Activated naive CD4-positive, alpha-beta T cell treated with Interleukin-2 at 50 U/mL for 16 hours (primary cell): ENCODE data around the gene RBM20.
"Not testable (repeated sequence)": the region's sequence is repeated elsewhere in the genome, so short reads cannot be mapped to it uniquely, and the experiment has no call there.

Experiments
- DNase-seq: peaks from one replicate; pipeline ENCODE4 v3.0.0-alpha.2; 2020

RBM20 gene

DNA sequence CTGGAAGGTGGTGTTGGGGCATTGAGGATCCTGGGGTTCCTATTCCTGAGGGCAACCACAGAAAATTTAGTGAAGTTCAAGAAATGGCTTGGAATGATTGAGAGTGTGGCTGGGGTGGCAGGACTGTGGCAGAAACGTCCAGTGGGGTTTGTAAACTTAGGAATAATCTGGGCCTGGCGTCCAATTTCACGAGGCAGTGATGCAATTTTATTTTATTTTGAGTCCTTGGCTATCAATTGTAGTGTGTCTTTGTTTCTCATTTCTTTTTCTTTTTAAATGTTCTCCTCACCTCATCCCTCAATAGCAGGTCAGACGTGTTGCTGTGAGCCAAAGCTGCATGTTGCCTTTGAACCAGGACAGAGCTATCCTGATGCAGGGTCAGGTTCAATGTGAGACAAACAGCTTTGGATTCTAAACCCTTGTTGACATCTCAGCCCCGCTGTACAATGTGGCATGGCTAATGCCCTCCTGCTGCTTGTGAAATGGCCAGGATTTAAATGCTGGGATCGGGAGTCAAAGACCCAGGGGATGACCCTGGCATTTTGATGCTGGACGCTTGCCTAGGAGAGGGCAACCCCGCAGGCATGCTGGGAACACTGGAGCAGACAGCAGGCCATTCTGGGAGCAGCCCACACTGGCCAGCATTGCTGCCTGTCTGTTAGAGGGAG, 64.8 kb downstream of the RBM20 start:
- DNase-seq: no peak

GRCh38 chr10:110709444-110709828, 65.3 kb downstream of the RBM20 start:
- DNase-seq: no peak

GRCh38 chr10:110709964-110710587, 65.9 kb downstream of the RBM20 start:
- DNase-seq: no peak

- no peak for DNase-seq
Measured at GRCh38 chr10:110710621-110711020, 66.5 kb downstream of the RBM20 start.

DNA sequence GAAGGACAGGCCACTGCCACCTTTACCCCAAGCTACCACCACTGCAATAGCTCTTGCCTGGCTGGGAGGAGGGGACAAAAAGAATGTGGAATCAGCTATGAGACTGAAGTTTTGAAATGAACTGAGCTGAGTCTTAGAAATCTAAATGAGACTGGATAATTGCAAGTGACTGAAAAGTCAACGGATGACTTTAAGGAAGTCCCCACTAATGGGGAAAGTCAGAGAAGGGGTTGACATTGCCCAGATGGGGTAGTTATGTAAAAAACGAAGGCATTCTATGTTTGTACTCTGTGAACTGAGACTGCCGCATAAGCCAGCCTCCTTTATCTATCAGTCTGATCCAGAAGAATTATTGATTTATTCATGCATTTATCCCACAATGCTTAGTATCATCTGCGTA, 67.2 kb downstream of the RBM20 start:
- no peak for DNase-seq

DNA sequence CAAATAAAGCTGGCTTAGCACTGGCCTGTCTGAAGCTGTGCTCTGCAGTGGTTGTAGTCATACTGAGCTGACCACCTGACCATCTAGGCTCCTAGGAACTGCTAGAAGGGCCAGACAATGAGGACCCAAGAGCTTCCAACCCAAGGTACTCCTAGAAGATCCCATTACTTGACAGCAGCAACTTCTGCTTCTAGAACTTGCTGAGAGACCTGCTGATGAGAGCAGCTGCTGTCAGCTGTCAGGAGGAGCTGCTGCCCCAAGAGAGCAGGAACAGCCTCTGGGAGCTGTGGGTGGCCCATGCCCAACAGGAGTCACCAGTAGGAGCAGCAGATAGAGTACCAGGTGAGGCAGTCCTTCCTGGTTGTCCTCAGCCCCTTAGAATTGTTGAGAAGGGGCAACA, 70.2 kb downstream of the RBM20 start:
- DNase-seq: no peak

DNA sequence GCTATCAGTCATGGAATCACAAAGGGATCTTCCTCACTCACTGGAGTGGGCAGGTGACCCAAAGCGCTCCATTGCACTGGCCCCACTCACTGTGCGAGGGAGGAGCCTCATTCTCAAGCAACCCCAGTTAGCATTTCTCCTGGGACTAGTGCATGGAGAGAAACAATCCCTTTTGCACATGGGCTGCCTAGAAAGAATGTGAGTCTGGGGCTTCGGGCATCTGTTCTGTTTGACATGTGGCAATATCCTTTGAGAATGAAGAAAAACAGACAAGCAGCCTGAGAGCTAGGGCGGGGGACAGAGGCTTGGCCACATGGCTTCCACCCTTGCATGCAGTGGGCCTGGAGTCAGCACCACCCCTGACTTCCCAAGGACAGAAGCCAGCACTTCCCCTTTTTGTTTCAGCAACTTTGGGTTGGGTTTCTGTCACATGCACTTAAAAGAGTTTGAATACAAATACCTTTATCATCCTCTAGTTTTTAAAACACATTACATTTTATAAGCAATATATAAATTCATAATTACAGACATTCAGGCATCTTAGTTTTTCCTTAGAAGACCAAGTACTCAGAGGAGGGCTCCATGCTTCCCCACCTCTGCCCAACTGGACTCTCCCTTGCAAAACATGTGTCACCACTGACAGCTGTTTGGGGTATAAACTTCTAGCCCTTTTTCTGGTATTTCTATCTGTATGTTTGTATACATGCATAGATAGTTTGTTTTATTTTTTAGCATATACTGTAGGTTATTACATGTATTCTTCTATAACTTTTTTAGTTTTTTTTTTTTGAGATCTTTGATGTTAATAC, 73.8 kb downstream of the RBM20 start:
- no peak for DNase-seq

DNA sequence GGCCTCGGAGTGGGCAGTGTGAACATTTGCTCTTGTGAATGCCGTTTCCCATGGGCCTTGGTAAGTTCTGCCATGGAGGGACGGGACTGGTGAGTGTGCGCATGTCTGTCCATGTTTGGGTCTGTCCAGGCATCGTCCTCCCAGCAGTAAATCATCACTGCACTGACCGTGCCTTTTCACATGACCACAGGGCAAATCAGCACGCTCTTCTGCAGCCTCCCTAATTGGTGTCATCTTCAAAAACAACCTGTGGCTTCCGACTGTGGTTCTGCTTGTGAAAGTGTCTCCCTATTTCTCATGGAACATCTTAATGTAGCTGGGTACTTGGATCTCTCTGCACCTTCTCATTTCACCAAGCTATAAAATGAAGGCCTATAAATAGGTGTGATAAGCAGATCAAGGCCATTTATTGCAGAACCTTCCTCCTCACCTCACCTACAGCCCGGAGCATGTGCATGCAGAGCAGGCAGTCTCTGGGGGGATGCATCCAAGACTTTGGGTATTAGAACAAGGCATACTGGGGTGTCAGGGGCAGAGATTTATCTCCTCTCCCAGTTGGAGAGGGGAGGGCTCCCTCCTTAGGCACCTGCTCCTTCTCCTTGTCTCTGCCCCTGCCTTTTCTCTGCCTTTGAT, 77.4 kb downstream of the RBM20 start:
- DNase-seq: no peak

GRCh38 chr10:110723224-110723891, 79.2 kb downstream of the RBM20 start:
- DNase-seq: no peak

- no peak for DNase-seq
Measured at GRCh38 chr10:110724116-110724921, 80.2 kb downstream of the RBM20 start.

- DNase-seq: no peak
Measured at GRCh38 chr10:110724937-110725336, 80.8 kb downstream of the RBM20 start.

- no peak for DNase-seq
Measured at GRCh38 chr10:110725801-110726630, 81.9 kb downstream of the RBM20 start.

- DNase-seq: not testable (repeated sequence)
Measured at GRCh38 chr10:110727785-110728184, 83.6 kb downstream of the RBM20 start.

DNA sequence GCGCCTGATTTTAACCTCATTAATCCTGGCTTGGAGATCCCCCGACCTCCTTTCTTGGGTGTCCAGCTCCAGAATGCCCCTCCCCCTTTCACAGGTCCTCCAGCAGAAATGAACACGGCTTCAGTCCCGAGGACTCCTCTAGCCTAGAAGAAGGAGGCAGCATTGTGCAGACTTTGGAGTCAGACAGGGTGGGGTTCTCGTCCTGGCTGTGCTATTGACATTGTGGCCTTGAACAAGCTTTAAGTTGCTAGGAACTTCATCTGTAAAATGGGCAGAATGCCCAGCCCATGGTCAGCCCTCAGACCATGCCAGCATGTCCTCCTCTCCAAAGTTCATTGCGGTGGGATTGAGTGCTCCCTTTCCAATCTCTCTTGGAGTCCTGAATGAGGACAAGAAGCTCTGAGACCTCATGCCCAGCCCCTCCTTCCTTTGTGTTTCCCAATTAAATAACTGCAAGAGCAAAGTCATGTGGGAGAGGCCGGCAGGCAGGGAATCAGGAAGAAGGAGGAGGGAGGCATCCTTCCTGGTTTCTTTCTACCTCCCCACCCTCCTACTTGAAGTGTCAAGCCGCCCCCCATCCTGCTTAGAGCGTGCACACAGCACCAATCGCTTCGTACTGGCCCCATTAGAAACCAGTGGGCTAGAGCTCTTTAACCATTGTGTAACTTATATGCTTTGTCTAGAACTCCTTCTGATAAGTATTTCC, 86.4 kb downstream of the RBM20 start:
- no peak for DNase-seq

DNA sequence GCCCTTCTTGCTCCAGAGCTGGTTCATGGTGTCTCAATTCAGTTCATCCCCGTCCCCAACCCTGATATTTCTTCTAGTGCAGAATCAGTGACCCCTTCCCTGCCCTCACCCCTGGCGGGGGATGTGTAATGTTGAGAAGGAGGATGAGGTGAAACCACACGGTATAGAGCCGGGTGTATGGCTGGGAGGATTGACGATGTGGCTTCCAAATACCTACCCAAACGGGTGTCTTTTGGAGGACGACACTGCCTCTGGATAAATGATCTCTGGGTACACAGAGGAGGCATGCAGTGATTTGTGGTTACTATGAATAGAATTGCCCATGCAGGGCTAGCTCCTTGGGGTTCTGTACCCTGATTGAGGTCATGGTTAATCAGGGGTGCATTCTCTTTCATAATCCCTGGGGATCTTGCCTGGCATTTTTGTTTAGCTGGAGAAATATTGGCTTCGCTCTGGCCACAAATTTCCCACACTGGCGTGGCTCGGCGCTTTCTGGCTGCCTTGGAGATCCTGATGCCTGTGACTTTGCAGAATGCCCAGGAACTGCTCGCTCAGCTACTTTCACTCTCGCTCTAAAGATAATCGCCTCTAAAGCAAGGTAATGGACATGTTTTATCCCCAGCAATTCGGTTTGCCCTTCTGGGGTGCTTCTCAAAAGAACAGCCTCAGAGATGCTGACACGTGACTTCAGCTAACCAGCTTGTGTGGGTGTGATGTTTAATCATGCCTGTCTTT, 89.2 kb downstream of the RBM20 start:
- DNase-seq: no peak

GRCh38 chr10:110735620-110736027, 91.5 kb downstream of the RBM20 start:
- no peak for DNase-seq

DNA sequence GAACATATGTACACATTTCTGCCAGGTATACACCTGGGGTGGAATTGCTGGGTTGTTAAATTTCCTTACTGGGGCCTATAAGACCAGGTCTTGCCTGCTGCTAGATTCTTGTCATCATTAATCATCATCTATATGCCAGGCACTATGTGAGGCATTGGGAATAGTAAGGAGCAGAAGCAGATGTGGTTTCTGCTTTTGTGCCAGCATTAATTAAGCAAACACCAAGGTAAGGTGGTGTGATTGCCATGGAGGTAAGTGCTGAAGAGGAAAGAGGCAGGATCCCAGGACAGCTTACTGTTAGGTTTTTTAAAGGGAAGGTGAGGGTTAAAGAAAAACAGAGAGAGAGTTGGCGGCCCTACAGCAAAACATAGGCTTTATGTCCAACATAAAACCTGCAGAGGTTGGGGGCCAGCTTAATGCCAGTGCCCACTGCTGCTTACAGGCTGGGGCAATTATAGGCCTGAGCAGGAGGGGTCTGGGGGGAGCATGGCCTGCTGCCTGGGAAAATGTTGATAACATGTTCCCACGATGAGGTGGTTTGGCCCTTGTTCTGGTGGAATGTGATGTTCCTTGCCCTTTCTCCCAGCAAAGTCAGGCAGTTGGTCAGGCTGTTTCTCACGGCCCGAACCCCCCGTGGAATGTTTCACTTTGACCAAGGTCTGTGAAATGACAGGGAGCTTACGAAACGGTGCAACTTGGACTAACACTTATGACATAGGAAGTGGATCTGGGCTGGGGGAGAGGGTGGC, 93.9 kb downstream of the RBM20 start:
- DNase-seq: no peak

GRCh38 chr10:110739811-110740271, 95.7 kb downstream of the RBM20 start:
- no peak for DNase-seq

GRCh38 chr10:110742801-110743200, 98.7 kb downstream of the RBM20 start:
- DNase-seq: no peak
